NCI-H510A treated with DMSO at 0.1 percent for 48 hours (cell line): ENCODE results near the gene VIT.
A peak's percentile ranks its signal among the peaks of the same experiment; 100 is the strongest.
"Not testable (repeated sequence)": the region's sequence is repeated elsewhere in the genome, so short reads cannot be mapped to it uniquely, and the experiment has no call there.

ENCODE experiments used
- DNase-seq: peaks from one replicate; lab custom pipeline; 2025; lab: John Stamatoyannopoulos, UW

VIT gene

GRCh38 chr2:36807223-36807886, 110.8 kb downstream of the VIT start:
- no peak for DNase-seq

- no peak for DNase-seq
Observed at GRCh38 chr2:36808386-36809068, 112.0 kb downstream of the VIT start.

- DNase-seq: no peak
Observed at GRCh38 chr2:36809069-36809445, 112.5 kb downstream of the VIT start.

DNA sequence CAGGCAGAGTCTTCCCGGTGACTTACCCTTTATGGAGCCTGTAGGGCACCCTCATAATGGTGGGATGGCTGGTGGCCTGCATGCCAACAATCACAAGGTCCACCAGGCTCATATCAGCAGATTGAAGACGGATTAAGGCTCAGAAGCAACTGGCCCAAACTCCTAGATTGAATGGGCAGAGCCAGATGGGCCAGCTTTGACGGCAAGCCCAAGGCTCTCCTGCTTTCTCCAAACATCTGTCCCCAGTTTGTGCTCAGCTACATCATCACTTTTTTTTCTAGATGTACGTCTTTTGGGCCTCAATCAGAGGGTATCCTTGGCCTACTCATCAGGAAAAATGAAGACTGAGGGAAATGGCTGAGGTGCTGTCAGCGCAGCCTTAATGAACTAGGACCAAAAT, 114.6 kb downstream of the VIT start:
- DNase-seq: no peak

DNA sequence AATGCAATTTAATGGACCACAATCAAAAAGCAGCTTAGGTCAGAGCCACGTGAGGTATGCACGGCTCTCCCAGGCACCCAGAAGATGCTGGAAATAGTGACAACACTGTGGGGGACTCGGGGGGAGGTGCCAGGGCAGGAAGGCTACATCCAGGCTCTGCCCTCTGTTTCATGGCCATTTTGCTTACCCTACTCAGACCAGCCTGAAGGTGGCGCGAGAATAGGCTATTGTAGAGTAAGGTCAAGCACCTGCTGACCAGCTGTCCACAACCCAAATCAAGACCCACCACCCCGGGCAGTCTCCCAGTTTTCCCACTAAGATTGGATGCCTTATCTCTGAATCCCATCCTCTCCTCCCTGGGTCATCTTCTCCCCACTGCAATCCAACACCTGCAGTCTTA, 115.7 kb downstream of the VIT start:
- DNase-seq: no peak

DNA sequence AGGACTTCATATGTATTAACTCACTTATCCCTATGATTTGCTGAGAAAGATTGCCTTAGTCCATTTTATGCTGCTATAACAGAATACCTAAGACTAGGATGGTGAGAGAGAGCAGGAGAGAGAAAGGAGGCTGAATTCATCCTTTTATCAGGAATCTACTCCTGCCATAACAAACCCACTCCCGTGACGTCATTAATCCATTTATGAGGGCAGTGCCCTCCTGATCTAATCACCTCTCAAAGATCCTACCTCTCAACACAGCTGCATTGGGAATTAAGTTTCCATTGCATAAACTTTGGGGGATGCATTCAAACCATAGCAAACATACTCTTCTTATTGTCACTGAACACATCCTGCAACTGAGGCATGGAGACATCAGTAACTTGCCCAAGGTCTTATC, 122.0 kb downstream of the VIT start:
- no peak for DNase-seq

GRCh38 chr2:36819095-36819711, 122.7 kb downstream of the VIT start:
- DNase-seq: no peak

DNA sequence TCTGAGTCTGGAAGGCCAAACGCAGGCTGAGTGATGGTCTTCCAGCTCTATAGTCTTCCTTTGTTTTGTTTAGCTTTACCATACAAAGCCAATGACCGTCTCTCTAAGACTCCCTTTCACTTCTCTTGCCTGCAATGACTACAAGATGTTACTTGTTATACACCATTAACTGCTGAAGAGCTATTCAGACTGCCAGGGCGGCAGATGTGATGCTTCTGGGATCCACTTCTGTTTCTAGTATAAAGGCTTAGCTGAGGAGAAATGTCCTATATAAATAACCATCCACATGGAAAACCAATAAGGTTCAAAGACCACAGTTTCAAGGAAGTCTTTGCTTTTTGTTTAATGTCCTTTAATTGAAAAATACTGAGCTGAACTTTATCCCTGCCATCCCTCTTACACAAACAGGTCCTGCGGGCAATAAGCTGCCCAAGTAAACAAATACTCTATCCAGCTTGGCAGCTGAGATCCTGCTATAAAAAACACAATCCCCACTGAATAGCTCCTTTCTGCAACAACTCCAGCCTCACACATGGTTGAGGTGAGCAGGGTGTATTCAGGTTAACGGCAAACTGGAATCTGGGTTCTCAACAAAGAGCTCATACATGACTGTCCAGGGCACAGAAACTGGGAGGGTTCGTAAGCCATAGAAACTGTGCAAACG, 124.6 kb downstream of the VIT start:
- peak; percentile 98 for DNase-seq

- DNase-seq: no peak
Observed at GRCh38 chr2:36823862-36824261, 127.4 kb downstream of the VIT start.

DNA sequence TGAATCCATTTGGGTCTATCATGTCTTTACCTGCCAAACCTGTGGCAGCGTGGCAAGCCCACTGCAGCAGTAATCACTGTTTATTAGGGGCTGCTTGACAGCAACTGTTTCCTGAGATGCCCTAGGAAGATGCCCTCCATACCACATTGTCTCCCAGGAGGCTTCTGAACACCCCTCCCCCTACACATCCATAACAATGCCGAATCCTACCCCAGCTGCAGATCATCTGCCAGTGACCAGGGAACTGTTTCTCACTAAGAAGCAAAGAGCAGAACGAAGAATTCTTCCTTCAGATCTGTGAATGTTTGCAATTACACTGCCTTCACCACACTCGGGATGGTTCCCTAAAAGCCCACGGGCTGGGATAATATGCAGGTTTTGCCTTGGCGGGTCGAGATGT, 127.8 kb downstream of the VIT start:
- no peak for DNase-seq

DNA sequence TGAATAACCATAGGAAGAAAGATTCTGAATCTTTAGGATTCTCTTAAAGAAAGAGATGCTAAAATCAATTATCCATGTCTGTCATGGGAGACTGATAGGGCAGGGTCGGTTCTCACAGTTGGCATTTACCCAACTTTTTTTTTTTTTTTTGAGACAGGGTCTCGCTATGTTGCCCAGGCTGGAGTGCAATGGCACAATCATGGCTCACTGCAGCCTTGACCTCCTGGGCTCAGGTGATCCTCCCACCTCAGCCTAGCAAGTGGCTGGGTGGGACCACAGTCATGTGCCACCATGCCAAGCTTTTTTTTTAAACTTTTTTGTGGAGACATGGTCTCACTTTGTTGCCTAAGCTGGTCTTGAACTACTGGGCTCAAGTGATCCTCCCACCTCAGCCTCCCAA, 128.2 kb downstream of the VIT start:
- DNase-seq: not testable (repeated sequence)

- DNase-seq: no peak
Observed at GRCh38 chr2:36831185-36831584, 134.7 kb downstream of the VIT start.

- no peak for DNase-seq
Observed at GRCh38 chr2:36834203-36834602, 137.7 kb downstream of the VIT start.

- DNase-seq: no peak
Observed at GRCh38 chr2:36834731-36835524, 138.4 kb downstream of the VIT start.

DNA sequence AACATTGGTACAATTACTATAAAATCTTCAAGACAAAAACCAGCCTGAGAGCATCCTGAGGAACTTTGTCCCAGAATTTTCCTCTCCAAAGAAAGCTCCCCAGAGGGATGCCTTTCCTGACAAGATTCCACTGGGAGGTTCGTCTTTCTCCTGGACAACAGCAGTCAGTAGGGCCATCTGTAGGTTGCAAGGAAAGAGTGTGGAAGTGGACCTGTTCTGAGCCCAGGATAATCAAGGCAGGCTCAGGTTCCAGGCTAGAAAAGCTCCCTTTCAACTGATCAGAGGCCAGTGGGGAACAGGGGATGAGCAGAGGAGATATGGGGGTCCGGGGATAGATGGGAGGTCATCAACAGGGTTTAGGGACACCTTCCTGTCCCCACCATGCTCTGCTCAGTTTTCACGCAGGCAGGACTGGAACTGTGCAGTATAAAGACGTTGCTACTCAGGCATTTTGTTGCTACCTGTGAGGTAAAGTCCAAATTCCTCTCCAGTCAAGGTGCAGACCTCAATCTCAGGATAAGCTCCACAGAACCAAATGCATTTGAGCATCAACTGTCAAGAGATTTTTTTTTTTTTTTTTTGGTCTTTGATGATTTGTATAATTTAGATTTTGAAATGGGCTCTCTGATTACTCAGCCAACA, 143.6 kb downstream of the VIT start:
- DNase-seq: no peak

- DNase-seq: no peak
Observed at GRCh38 chr2:36843838-36844237, 147.3 kb downstream of the VIT start.

GRCh38 chr2:36849265-36849664, 152.8 kb downstream of the VIT start:
- no peak for DNase-seq

DNA sequence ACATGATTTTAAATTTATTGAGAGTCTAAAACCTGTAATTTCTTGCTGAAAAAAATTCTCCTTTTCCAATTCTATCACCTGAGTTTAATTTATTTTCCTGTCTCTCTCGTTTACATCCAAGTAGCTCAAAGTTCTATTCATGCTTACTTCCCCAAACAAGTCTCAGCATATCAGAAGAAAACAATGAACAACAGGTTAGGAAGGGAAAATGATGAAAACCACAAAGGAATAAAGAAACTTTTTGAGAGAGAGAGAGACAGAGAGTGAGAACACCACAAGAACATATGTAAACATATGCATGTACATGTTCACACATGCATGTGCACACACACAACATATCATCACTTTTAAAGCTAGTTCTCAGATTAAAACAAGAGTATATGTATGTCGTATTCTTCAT, 157.7 kb downstream of the VIT start:
- no peak for DNase-seq

DNA sequence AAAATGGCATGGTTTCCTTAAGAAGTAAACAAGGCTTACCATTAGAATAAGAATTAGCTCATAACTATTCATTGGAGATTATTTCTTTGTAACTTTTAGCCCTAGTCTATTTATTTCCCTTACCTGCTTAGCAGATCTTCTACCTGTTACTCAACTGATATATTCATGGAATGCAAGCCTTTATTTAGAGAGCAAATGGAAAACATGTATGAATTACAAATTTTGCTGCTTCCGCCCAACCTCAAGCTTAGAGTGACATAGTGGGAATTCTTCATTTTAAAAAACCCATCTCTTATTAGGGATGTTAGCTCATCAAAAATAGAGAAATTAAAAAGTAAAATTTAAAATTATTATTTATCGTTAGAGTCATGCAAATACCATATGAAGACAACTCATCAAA, 158.9 kb downstream of the VIT start:
- DNase-seq: no peak

DNA sequence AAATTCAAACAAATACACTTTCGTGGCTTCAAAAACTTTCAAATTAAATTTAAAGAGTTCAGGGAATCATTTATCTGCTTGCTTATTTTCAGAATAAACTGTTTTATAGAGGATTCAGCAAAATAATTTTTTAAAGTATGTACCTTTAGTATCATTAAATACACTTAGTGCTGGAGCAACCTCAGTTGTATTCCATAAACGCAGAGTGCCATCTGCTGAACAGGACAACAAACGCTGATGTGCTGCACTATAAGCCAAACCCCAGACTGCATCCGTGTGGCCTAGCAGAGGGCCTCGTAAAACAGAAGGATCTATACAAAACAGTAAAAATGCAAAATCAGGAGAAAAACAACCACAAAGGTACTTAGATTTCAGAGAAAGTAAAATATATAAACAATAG, 161.2 kb downstream of the VIT start:
- DNase-seq: no peak

GRCh38 chr2:36858551-36859365, 162.3 kb downstream of the VIT start:
- DNase-seq: no peak
